22Rv1 (cell line): Measurements from ENCODE around the gene PSMC6.
A peak's percentile ranks its signal among the peaks of the same experiment; 100 is the strongest.

Experiments used
- H3K27ac ChIP-seq: fragments of 450-650 bp; 2 replicates; pipeline ENCODE4 v1.5.1; 2017
- CTCF ChIP-seq: fragments of 450-650 bp; IDR thresholded peaks from 2 replicates; pipeline ENCODE4 v1.5.1; 2017; ENCODE audit warnings: mild to moderate bottlenecking
- ZFX ChIP-seq: fragments of 450-650 bp; IDR thresholded peaks from 2 replicates; pipeline ENCODE4 v1.6.1; 2017; ENCODE audit warnings: antibody characterized with exemption, borderline replicate concordance

PSMC6 gene

GRCh38 chr14:52695481-52696091, 11.4 kb upstream of the PSMC6 start, which contains the start of gene ERO1A:
Gene ERO1A (minus strand): TSS chr14:52695558. CDS start chr14:52695481, 77 bp downstream.
- H3K27ac ChIP-seq = peak within 1 kb of the TSS; percentile 81
- TF ChIP-seq ZFX (no peak), CTCF (peak; percentile 21)

GRCh38 chr14:52700701-52701172, 6.3 kb upstream of the PSMC6 start:
- H3K27ac ChIP-seq = peak overlapping the region; percentile 79
- TF ChIP-seq ZFX (no peak), CTCF (no peak)

- no peak for TF ChIP-seq CTCF
- no peak for TF ChIP-seq ZFX
- peak overlapping the region; percentile 79 for H3K27ac ChIP-seq
These were observed 5.8 kb upstream of the PSMC6 start for GRCh38 chr14:52701223-52701622.

- TF ChIP-seq CTCF (no peak), ZFX (no peak)
- no peak overlapping the region for H3K27ac ChIP-seq
These were observed 3.8 kb upstream of the PSMC6 start for GRCh38 chr14:52703225-52703624.

GRCh38 chr14:52703664-52704063, 3.3 kb upstream of the PSMC6 start:
- H3K27ac ChIP-seq = no peak overlapping the region
- TF ChIP-seq ZFX (no peak), CTCF (no peak)

- TF ChIP-seq ZFX = no peak
- no peak for TF ChIP-seq CTCF
- H3K27ac ChIP-seq = peak overlapping the region; percentile 95
These were observed 714 bp upstream of the PSMC6 start for GRCh38 chr14:52706286-52706685.

GRCh38 chr14:52711666-52712065, 4.7 kb downstream of the PSMC6 start:
- no peak for TF ChIP-seq CTCF
- TF ChIP-seq ZFX = no peak
- H3K27ac ChIP-seq = no peak overlapping the region
